Occipital lobe (tissue), 2 donors: ENCODE results near the gene UBE2I. TPM values are rescaled to one million over a fixed set of nuclear protein-coding genes. Genes with fewer than 3 reads are reported as not detected.

ENCODE experiments used
- DNase-seq: peaks from one replicate; lab custom pipeline; 2025; lab: John Stamatoyannopoulos, UW
- total RNA-seq: library from RNA; depleted of rRNA; stranded (reverse); fragments of >200 nt; gene quantifications from one replicate; pipeline ENCODE4 v1.2.3, GENCODE V29; 2014

UBE2I gene
- total RNA-seq, 1 donor from 2014 or later = 42.7 TPM

GRCh38 chr16:1342526-1343427, 33.3 kb downstream of the UBE2I start:
- DNase-seq = peak; percentile 85

- no peak for DNase-seq
Measured at GRCh38 chr16:1343428-1344242, 34.2 kb downstream of the UBE2I start.

GRCh38 chr16:1344499-1344898, 35.1 kb downstream of the UBE2I start:
- no peak for DNase-seq

GRCh38 chr16:1345087-1345486, 35.7 kb downstream of the UBE2I start:
- DNase-seq = no peak

- DNase-seq = no peak
Measured at GRCh38 chr16:1345651-1346421, 36.4 kb downstream of the UBE2I start.

GRCh38 chr16:1346422-1347285, 37.2 kb downstream of the UBE2I start:
- DNase-seq = no peak

- DNase-seq = no peak
Measured at GRCh38 chr16:1347286-1347855, 37.9 kb downstream of the UBE2I start.

- no peak for DNase-seq
Measured at GRCh38 chr16:1347962-1348361, 38.5 kb downstream of the UBE2I start.

- no peak for DNase-seq
Measured at GRCh38 chr16:1348441-1348840, 39.0 kb downstream of the UBE2I start.

- no peak for DNase-seq
Measured at GRCh38 chr16:1348926-1349325, 39.5 kb downstream of the UBE2I start.

- DNase-seq = no peak
Measured at GRCh38 chr16:1349351-1349750, 39.9 kb downstream of the UBE2I start.

- DNase-seq = no peak
Measured at GRCh38 chr16:1349951-1350350, 40.5 kb downstream of the UBE2I start.

GRCh38 chr16:1350691-1351090, 41.3 kb downstream of the UBE2I start:
- no peak for DNase-seq

GRCh38 chr16:1351215-1351581, 41.8 kb downstream of the UBE2I start:
- DNase-seq = no peak

- DNase-seq = peak; percentile 67
Measured at GRCh38 chr16:1351582-1352362, 42.3 kb downstream of the UBE2I start, which contains the start of the genes GNPTG and TSR3. Gene GNPTG (plus strand): TSS chr16:1351931. CDS start chr16:1351966, 35 bp downstream. Gene TSR3 (minus strand): TSS chr16:1351878. CDS start chr16:1351804, 74 bp downstream.

GRCh38 chr16:1354815-1355540, 45.5 kb downstream of the UBE2I start:
- DNase-seq = no peak

- DNase-seq = no peak
Measured at GRCh38 chr16:1355591-1355990, 46.2 kb downstream of the UBE2I start.

GRCh38 chr16:1356061-1356900, 46.8 kb downstream of the UBE2I start:
- DNase-seq = no peak
